Glomerular endothelial cell (primary cell): Measurements from ENCODE around the gene GFPT1. TPM values are rescaled to one million over a fixed set of nuclear protein-coding genes. Genes with fewer than 3 reads are reported as not detected.

Source experiments
- DNase-seq: peaks from one replicate; pipeline ENCODE4 v3.0.0-alpha.2; 2011; ENCODE audit warnings: low read depth, low spot score; ENCODE audit errors: extremely low read depth
- total RNA-seq: library from RNA; depleted of rRNA; stranded (reverse); fragments of >200 nt; gene quantifications from 2 replicates; pipeline ENCODE4 v1.2.3, GENCODE V29; 2015

The GFPT1 gene
- total RNA-seq, 1 donor from 2014 or later, result 24.9 TPM

DNA sequence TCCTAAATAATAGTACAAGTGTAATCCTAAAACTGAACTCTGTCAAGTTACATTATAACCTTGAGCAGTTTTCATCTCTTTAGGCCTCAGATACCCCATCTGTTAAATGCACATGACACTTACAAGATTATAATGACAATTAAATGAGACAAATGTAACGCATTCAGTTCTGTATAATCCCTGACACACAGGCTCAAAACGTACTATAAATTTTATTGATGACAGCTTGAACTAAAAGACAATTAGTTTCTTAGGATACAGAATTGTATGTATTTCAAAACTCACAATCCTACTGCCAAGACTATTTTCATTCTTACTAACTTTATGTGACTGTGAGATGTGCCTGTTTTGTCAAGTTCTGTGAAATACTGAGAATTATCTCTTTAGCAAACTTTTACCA, 56.2 kb downstream of the GFPT1 start:
- DNase-seq, result no peak

DNA sequence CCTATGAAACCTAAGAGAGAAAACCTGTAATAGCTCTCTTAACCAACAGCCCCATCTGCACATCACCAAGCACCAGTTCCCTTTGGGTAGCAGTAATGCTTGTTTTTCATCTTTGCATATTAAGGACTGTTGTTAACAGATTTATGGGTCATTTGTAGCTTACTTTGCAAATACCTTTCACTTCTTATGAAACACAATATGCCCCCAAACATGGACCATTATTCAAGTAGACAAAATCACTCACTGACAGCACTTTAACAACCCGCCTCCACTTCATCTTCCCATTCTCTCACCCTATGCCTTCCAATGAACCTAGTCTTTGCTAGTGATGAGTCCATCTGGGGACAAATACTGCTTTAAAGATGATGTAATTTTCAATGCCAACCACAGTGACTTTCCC, 64.4 kb downstream of the GFPT1 start:
- DNase-seq, result no peak

DNA sequence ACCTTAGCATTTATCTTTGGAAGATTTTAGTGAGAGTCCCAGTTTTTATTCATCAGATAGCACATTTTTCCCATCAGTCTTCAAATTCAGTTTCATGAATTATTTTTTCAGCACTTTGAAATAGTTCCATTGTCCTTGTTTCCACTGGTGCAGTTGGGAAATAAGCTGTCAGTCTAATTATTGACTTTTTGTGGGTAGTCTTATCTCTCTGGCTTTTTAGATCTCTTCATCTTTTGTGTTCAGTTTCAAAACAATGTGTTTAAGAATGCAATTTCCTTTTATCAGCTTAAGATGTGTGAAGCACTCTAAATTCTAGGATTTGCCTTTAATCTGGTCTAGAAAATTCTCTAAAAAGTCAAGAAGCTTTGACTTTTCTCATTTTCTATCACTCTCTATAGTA, 70.5 kb downstream of the GFPT1 start:
- no peak for DNase-seq

DNA sequence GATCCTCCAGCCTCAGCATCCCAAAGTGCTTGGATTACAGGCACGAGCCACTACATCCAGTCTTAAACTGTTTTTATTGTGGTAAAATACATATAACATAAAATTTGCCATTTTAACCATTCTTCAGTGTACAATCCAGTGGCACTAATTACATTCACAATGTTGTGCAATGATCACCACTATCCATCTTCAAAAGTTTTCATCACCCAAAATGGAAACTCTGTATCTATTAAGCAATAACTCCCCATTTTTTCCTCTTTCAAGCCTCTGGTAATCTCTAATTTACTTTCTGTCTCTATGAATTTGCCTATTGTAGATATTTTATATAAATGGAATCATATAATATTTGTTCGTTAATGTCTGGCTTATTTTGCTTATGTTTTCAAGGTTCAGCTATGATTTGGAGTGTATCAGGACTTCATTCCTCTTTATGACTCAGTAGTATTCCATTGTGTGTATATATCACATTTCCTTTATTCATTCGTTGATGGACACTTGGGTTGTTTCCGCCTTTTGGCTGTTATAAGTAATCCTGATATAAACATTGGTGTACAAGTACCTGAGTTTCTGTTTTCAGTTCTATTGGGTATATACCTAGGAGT, 71.8 kb downstream of the GFPT1 start:
- DNase-seq, result no peak

DNA sequence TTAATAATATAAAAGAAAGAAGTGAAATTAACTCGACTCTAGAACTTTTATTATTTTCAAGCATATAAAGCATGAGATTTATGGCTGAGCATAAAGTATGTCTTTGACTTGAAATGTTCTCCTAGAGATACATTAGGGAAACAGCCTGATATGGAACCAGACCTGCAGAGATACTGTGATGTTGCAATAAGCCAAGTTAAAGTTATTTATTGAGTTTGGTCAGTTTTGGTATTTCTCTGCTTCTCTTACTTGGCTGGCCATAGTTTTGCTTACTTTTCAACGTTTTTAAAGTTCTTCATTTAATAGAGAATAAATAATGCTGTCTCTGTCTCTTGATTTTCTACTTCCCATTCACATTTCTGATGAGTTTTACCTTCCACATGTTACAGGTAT, 76.0 kb downstream of the GFPT1 start:
- no peak for DNase-seq

DNA sequence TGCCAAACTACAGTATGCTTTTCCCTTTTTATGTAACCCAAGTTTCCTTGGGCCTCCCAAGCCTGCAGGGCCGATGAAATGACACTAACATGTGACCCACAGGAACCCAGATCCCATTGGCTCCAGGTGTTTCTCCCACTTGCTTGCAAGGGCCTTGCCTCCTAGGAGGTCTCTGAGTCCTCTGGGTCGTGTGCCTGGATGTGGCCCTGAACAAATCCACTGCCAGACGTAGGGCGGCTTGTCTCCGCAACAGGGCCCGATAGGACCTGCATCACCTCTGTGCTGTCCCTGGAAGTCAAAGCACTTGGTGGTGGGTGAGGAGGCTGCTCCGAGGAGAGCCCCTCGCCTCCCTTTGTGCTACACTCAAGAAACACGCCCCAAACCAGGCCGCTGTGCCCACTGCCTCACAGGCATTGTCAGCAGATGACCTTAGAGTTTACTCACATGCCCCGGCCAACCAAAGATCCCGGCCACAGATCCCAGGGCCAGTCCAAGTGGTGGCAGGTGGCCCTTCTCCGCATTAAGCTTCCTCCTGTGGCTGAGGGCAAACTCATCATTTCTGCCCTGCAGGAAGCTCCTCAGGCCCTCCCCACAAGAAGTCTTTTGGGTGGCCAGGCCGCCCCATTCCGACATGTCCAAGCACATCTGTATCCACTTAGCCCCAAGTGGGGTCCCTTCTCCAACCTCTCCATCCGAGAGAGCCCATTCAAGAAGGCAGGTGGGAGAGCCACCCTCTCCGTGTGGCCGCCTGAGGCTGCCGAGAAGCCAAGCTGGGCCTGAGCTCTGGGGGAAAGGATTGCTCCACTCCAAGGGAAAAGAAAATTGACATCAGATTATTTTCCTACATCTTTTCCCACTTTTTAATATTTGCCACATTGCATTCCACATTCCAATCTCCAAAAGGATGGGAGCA, 76.7 kb downstream of the GFPT1 start:
- DNase-seq, result no peak

DNA sequence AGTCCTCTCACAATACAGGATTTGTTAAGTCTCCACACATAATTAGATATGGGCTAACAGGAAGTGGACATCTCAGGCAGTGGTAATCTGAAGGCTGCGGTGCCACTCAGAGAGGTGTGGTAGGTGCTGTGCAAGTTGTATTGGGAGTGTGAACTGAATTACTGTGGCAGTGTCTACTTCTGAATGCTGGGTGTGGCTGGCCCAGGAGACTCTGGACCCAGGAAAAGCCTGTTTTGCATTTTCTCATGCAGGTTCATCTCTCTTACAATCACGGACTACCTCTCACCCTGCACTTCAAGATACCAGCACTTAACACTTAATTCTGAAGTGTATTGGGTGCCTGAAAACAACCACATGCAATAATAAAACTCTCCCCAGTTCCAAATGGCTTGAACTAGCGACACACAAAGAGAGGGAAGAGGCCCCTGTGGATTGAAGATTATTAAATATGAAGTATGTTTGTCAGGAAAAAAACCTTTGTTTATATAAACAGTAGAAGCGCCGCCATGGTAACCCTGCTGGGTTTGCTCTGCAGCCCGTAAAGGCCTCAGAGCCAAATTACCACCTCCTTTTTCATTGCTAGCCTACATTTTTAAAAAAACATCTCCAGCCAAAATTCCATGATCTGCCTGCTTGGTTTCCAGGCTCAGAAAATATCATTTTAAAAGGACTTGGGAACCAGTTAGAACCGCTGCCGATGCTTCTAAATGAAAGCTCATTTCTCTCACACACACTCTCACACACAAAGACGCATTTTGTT, 77.5 kb downstream of the GFPT1 start:
- DNase-seq, result no peak

DNA sequence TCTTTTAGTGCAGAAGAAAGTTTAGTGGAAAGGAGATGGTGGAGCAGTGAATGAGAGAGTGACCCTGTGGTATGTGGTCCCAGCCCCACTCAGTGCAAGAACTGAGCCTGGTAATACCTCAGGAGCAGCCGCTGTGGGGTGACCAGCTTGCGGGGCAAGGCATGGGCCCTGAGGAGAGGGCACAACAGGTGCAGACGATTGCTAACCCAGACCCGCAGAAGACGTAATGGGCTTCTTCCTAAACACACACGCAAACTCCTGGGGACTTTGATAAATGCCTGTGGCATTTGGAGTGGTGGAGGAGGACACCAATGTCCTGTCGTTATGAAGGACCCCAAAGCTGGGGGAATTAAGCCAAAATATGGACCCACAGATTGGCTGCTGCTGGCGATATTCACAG, 78.7 kb downstream of the GFPT1 start:
- no peak for DNase-seq

DNA sequence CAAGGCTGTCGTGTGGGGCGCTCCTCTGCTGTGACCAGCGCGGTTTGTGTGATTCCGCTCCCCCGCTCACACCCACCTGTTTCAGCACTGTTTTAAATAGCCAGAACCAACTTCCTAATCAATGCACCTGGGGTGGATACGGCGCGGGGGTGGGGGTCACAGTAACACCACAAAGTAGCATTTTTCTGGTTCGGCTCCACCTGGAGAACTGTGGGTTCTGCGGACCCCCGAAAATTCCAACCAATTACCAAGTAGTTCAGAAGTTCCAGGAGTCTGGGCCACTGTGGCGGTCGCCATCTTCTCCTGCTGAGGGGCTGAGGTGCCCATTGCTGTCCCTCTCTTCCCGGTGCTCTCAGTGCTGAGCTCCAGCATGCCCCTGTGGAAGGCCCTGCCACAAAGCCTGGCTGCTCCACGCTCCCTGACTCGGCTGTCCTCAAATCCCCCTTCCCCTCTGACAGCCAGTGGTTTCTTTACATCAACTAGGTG, 79.4 kb downstream of the GFPT1 start:
- no peak for DNase-seq

DNA sequence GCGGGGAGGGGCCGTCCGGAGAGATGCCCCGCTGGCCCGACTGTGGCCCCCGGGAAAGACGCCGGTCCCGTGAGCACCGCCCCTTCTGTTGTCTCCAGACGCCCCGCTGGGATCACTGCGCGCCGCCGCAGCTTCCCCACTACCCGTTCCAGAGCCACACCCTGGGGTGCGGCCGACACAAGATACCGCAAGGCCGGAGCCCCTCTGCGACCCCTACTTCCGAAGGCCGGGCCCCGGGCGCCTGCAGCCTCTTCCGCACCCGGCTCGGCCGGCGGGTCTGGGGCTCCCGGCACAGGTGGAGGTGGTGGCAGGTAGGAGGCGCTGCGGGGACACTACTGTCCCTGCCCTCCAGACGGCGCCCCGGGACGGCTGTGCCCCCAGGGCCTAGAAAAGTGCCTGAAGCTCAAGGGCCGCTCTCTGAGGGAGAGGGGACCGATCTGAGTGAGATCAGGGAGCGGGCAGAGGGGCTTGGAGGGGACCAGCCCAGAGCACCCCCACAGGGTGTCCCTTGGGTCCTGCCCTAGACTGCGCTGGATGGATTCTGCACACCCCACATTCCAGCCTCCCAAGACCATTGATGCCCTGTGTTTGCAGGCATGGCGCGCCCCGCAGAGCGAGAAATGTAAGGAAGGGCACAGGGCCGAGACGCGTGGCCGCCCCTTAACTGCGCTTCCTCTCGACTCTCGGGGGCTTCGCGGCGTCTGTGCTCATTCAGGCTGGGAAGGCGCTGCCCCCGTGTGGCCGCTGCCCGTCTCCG, 80.0 kb downstream of the GFPT1 start:
- peak; percentile 48 for DNase-seq

DNA sequence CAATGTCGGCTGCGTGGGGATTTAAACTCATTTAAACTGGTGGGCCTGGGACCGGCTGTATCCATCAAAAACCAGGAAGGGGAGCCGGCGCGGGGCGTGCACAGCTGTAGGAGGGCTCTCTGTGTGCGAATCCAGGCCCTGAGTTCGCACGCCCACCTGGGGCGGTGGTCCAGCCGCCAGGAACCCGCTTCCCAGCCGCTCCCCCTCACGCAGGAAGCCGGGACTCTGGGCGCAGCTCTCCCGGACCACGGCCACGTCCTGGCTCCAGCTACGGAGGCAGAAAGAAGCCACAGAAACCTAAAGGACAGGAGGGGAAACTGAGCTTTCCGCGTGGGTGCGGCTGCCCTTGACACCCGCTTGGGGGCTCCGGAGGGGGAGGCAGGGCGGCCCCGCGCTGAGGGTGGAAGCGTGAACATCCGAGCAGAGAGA, 80.6 kb downstream of the GFPT1 start:
- DNase-seq, result no peak

DNA sequence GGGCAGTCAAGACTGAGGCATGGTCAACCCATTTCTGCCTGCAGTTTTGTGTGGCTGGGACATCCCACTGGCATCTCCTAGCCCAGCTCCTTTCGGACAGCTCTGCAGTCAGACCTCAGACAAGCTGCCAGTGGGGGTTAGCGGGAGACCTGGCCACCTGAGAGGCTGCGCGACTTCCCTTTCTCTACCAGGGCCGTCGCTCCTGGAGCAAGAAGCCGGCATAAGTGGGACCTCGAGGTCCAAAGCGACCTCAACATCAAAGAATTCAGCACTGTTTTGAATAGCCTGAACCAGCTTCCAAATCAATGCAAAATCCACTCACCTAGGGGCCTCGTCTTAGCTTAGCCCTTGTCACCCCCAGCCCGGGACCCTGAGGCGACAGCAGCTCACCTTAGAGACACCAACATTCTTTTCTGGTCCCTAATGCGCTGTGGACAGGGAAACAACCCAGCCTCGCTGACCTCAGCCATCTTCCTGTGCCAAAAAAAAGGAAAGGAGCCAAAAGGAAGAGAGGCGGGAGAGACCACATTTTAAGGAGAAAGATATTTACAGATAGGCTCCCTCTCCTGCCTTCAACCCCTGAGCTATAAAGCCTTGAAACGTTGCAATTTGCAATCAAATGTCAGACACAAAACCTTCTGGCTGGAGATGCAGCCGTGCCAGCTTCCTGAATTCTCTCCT, 81.2 kb downstream of the GFPT1 start:
- DNase-seq, result no peak

DNA sequence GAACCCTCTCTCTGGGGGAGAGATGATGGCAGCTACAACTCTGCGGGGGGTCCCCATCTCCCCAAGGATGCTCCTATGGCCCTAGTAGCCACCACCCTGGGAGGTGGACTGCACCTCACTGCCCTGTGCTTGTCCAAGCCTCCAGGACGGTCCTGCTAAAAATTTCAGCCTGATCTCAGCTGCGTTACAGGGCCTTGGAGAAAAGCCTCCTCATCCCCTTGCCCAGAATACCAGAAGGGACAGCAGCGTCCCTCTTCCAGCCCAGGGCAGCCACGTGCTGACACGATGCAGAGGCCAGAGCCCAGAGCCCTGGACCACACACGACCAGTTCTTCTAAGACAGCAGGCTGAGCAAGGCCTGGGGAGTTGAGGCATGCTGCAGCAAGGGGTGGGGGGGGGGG, 81.9 kb downstream of the GFPT1 start:
- no peak for DNase-seq

DNA sequence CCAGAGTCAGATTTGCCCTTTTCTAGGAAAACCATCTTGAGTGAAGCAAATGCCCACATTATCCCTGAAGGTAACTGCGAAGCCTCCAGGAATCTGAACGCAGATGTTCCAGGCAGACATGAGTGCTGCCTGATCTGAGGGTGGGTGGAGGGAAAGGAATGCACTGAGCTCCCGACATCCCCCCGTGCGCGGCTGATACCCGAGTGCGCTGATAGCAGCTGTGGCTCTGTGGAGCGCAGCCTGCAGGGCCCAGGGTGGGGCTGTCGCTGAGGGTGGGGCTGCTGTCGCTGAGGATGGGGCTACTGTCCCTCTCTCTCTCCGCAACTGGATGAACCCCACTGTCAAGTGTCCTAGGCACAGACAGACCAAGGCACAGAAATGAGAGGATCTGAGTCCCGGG, 82.4 kb downstream of the GFPT1 start:
- no peak for DNase-seq

DNA sequence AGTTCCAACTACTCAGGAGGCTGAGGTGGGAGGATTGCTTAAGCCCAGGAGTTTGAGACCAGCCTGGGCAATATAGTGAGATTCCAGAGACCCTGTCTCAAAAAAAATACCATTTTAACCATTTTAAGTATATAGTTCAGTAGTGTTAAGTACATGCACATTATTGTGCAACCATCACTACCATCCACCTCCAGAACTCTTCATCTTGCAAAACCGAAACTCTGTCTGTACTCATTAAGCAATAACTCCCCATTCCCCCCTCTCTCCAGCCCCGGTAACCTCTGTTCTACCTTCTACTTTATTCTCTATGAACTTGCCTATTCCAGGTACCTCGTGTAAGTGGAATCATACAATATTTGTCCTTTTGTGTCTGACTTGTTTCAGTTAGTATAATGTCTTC, 86.4 kb downstream of the GFPT1 start:
- DNase-seq, result no peak

DNA sequence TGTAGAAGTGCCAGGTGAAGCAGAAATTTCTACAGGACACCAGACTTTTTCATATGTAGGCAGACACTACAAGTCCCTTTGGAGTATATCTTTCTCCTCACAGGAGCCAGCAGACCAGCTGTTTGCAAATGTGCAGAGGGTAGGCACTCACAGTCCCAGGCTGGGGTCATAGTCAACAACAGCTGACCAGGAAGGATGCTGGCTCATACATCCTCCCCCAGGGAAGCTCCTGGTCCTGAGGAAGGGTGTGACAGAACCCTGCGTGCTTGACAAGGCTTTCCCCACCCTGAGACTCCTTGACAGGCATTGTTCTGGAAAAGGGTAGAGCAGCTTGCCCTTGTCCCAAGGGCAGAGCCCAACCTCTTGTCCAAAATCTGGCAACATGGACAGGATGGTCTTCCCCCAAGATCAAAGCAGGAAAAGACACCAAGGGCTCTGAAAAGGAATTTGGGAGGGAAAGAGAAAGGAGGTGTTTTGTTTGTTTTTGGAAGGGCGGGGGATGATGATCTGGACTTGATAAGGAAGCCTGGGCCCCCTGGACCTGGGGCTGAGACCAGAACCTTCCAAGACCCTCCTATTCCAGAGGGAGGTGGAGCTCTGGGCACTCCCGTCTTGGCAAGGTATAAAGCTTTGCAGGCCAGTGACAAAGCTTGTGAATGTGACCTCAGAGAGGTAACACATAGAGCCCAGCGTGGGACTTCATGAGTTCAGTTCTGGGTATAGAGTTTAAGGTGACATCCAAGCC, 87.1 kb downstream of the GFPT1 start:
- no peak for DNase-seq

DNA sequence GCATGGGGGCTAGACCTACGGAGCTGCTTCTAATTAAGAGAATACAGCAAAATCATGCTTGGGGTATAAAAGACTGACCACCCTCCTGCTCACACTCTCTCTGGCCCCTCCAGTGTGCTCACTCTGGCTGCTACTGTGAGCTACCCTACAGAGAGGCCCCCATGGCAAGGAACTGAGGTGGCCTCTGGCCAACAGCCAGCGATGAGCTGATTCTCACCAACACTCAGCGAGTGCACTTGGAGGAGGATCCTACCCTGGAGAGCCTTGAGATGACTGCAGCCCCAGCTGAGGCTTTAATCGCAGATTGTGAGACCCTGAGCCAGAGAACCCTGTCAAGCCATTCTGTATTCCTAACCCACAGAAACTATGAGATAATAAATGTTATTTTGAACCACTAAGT, 88.2 kb downstream of the GFPT1 start:
- DNase-seq, result no peak

DNA sequence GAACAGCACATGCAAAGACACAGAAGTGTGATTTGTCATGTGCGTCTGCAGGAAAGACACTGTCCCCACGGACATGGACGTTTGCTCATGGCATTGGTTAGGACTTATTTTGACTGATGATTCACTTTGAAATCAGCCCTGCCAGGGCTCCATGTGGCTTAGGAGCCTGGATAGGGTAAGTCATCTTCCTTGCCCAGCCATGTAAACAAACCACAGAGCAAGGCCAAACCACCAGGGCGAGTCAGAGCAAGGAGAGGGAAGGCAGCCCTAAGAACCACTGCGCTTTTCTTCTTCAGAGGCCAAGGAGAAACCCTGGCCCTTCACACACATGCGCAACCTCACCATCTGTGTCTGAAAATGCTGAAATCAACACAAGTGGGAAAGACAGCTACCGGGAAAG, 88.8 kb downstream of the GFPT1 start:
- no peak for DNase-seq

DNA sequence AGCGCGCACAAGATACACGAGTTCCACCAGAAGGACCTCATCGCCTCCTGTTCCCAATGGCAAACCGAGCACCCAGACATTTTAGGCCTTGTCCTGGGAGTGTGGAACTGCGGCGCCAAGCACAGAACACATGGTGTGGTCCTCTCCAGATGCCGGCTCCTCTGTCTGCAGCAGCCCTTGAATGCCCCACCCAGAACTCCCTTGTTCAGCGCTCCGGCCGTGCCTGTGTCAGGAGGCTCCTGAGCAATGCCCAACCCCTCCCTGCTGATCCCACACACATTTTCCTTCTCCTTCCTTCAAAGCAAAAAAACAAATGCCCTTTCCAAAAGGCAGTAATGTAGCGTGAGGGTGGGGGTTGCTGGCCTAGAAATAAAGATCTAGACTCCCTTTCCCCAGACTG, 89.8 kb downstream of the GFPT1 start:
- no peak for DNase-seq

DNA sequence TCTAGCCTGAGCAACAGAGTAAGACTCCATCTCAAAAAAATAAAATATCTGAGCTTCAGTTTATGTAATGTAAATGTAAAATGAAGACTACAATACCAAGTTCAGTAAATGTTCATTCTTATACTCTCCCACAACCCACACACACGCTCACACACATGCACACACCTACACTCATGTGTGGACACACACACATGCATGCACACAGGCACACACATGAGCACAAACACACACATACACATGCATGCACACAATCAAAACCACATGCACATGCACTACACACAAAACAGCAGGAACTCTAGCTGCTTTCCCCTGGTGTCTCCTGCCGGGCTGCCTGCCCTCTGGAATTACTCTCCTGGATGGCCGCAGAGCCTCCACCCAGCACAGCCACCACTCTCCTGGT, 90.6 kb downstream of the GFPT1 start:
- no peak for DNase-seq
